ENCODE measurements around the gene CTBP2. TPM values are rescaled to one million over a fixed set of nuclear protein-coding genes. Genes with fewer than 3 reads are reported as not detected.

Gene CTBP2
- total RNA-seq, 1 experiment from 2014 or later: 77.8 TPM

DNA sequence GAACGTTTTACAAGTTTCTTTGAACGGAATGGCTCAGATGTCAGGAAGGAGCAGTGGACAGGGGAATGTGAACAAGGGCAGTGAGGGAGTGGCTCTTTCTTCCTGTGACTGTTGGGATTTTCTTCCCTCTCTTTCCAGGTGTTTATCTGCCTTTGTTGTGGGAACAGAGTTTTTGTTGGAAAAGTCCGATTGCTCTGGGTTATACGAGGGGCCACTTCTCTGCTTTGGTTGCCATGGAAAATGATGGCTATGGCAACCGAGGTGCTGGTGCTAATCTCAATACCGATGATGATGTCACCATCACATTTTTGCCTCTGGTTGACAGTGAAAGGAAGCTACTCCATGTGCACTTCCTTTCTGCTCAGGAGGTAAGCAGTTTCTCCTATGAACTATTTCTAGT is 177.0 kb downstream of the CTBP2 start:
- no peak overlapping the region for H3K4me3 ChIP-seq (ENCODE audit: low read depth, low read length, poor library complexity, severe bottlenecking)
- intact Hi-C loops (cut with micrococcal nuclease; ENCODE audit: unreplicated experiment): no loop called here
- CTCF ChIA-PET: no interaction called here
- POLR2A ChIA-PET (ENCODE audit: low non-redundant PET): no interaction called here
- TF ChIP-seq, protein P1, sequence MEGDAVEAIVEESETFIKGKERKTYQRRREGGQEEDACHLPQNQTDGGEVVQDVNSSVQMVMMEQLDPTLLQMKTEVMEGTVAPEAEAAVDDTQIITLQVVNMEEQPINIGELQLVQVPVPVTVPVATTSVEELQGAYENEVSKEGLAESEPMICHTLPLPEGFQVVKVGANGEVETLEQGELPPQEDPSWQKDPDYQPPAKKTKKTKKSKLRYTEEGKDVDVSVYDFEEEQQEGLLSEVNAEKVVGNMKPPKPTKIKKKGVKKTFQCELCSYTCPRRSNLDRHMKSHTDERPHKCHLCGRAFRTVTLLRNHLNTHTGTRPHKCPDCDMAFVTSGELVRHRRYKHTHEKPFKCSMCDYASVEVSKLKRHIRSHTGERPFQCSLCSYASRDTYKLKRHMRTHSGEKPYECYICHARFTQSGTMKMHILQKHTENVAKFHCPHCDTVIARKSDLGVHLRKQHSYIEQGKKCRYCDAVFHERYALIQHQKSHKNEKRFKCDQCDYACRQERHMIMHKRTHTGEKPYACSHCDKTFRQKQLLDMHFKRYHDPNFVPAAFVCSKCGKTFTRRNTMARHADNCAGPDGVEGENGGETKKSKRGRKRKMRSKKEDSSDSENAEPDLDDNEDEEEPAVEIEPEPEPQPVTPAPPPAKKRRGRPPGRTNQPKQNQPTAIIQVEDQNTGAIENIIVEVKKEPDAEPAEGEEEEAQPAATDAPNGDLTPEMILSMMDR (conservative IDR thresholded peaks at IDR 0.05; ENCODE audit: low read depth, low read length): no peak
- TF ChIP-seq EZH2 (IDR thresholded peaks at IDR 0.05; ENCODE audit: borderline replicate concordance, low read depth, low read length, poor library complexity, severe bottlenecking): no peak
- DNase-seq (ENCODE audit: low spot score): no peak
- no peak overlapping the region for H3K27ac ChIP-seq (ENCODE audit: low read depth, low read length, poor library complexity, severe bottlenecking)
- no peaks in the 10 kb centered on the region for H3K9me3 ChIP-seq (ENCODE audit: low read depth, low read length, poor library complexity, severe bottlenecking)
- no peaks in the 10 kb centered on the region for H3K27me3 ChIP-seq (replicated peaks; ENCODE audit: insufficient read depth, low read depth, low read length, poor library complexity)
- BruUV-seq (replicated peaks): no TSS peak
- no peaks in the 10 kb centered on the region for H3K4me1 ChIP-seq (ENCODE audit: insufficient read depth, low read length, poor library complexity, severe bottlenecking)
- H3K36me3 ChIP-seq (ENCODE audit: insufficient read depth, low read length, poor library complexity, severe bottlenecking): peaks cover 52% of the 10 kb centered on the region

- BruUV-seq (replicated peaks): no TSS peak
- ChIA-PET CTCF (no interaction called here), POLR2A (ENCODE audit: low non-redundant PET) (no interaction called here)
- Histone ChIP-seq H3K4me1 (ENCODE audit: insufficient read depth, low read length, poor library complexity, severe bottlenecking) (no peaks in the 10 kb centered on the region), H3K27ac (ENCODE audit: low read depth, low read length, poor library complexity, severe bottlenecking) (no peak overlapping the region), H3K27me3 (replicated peaks; ENCODE audit: insufficient read depth, low read depth, low read length, poor library complexity) (no peaks in the 10 kb centered on the region), H3K9me3 (ENCODE audit: low read depth, low read length, poor library complexity, severe bottlenecking) (no peaks in the 10 kb centered on the region), H3K4me3 (ENCODE audit: low read depth, low read length, poor library complexity, severe bottlenecking) (no peak overlapping the region), H3K36me3 (ENCODE audit: insufficient read depth, low read length, poor library complexity, severe bottlenecking) (peaks cover 15% of the 10 kb centered on the region)
- TF ChIP-seq, protein P1 (conservative IDR thresholded peaks at IDR 0.05; ENCODE audit: low read depth, low read length): no peak
- TF ChIP-seq EZH2 (IDR thresholded peaks at IDR 0.05; ENCODE audit: borderline replicate concordance, low read depth, low read length, poor library complexity, severe bottlenecking): no peak
- intact Hi-C loops (cut with micrococcal nuclease; ENCODE audit: unreplicated experiment): no loop called here
- no peak for DNase-seq (ENCODE audit: low spot score)
These were observed 182.0 kb downstream of the CTBP2 start for GRCh38 chr10:124978376-124978725.

DNA sequence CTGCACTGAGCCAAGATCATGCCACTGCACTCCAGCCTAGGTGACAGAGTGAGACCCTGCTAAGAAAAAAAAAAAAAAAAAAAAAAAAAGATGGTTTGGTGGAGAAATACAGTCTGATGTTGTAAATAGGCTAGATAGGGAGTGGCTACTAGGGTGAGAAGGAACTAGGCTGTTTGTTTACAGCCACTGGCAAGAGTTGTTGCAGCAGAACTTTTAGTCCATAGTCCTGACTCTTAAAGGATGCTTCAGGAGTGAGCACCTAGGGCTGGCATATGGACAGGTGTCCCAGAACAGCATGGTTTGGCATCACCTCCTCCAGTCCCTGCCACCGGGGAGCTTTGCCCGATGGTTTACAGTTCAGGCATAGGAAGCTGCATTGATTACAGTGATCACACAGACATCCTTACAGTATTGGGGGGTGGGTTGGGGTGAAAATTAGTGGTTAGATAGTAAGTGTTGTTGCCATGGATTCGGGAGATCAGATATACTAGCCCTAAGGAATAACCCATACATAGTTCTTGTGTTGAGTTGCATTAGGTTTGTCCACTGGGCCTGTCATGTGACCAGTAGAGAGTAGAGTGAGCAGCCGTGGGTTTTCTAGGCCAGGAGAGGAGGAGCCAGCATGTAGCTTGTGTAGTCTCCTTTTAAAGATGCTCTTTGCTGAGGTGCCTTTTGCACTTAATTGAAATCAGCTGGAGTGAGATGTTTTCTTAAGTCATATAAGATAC is 182.6 kb downstream of the CTBP2 start:
- Histone ChIP-seq H3K9me3 (ENCODE audit: low read depth, low read length, poor library complexity, severe bottlenecking) (no peaks in the 10 kb centered on the region), H3K4me3 (ENCODE audit: low read depth, low read length, poor library complexity, severe bottlenecking) (no peak overlapping the region), H3K4me1 (ENCODE audit: insufficient read depth, low read length, poor library complexity, severe bottlenecking) (no peaks in the 10 kb centered on the region), H3K36me3 (ENCODE audit: insufficient read depth, low read length, poor library complexity, severe bottlenecking) (peaks cover 10% of the 10 kb centered on the region), H3K27ac (ENCODE audit: low read depth, low read length, poor library complexity, severe bottlenecking) (no peak overlapping the region), H3K27me3 (replicated peaks; ENCODE audit: insufficient read depth, low read depth, low read length, poor library complexity) (no peaks in the 10 kb centered on the region)
- intact Hi-C loops (cut with micrococcal nuclease; ENCODE audit: unreplicated experiment): no loop called here
- CTCF ChIA-PET: interaction anchor here (0.6 kb wide), 1 partner anchor 394 kb away, joined by 4 read pairs; no protein-coding TSS in a partner anchor
- TF ChIP-seq, protein P1 (conservative IDR thresholded peaks at IDR 0.05; ENCODE audit: low read depth, low read length): no peak
- no peak for TF ChIP-seq EZH2 (IDR thresholded peaks at IDR 0.05; ENCODE audit: borderline replicate concordance, low read depth, low read length, poor library complexity, severe bottlenecking)
- BruUV-seq (replicated peaks): no TSS peak
- POLR2A ChIA-PET (ENCODE audit: low non-redundant PET): no interaction called here
- no peak for DNase-seq (ENCODE audit: low spot score)
